Mesothelial cell of epicardium (in vitro differentiated cells): ENCODE data around the gene NOS1AP. TPM values are rescaled to one million over a fixed set of nuclear protein-coding genes. Genes with fewer than 3 reads are reported as not detected.
A peak's percentile ranks its signal among the peaks of the same experiment; 100 is the strongest.

Source experiments
- DNase-seq, 2 experiments: peaks; one replicate each; pipeline ENCODE4 v3.0.0; 2021; ENCODE audit warnings: low spot score in 2 of 2; ENCODE audit not compliant: unreplicated experiment in 2 of 2
- H3K27ac Mint-ChIP-seq: 2 replicates; pipeline ENCODE4 v1.8.0; 2021; ENCODE audit warnings: mixed read lengths
- H3K27me3 Mint-ChIP-seq: 2 replicates; pipeline ENCODE4 v1.8.0; 2021; ENCODE audit warnings: low read depth, mixed read lengths
- H3K36me3 Mint-ChIP-seq: 2 replicates; pipeline ENCODE4 v1.8.0; 2021; ENCODE audit warnings: mixed read lengths
- H3K4me1 Mint-ChIP-seq: 2 replicates; pipeline ENCODE4 v1.8.0; 2021; ENCODE audit warnings: mixed read lengths
- H3K4me3 Mint-ChIP-seq: 2 replicates; pipeline ENCODE4 v1.8.0; 2021; ENCODE audit warnings: mild to moderate bottlenecking, moderate library complexity, mixed read lengths
- H3K9me3 Mint-ChIP-seq: 2 replicates; pipeline ENCODE4 v1.8.0; 2021; ENCODE audit warnings: mixed read lengths
- total RNA-seq: library from RNA; stranded (reverse); gene quantifications from 3 replicates; pipeline ENCODE4 v1.2.1, GENCODE V29; 2021
- TF ChIP-seq, protein P1 (sequence below): fragments of 200-600 bp; sonication (generic); IDR thresholded peaks from one replicate; pipeline ENCODE4 v1.5.0; 2021; ENCODE audit warnings: antibody characterized with exemption; ENCODE audit not compliant: unreplicated experiment

NOS1AP gene
- total RNA-seq, 1 donor from 2014 or later: 4.4 TPM

DNA sequence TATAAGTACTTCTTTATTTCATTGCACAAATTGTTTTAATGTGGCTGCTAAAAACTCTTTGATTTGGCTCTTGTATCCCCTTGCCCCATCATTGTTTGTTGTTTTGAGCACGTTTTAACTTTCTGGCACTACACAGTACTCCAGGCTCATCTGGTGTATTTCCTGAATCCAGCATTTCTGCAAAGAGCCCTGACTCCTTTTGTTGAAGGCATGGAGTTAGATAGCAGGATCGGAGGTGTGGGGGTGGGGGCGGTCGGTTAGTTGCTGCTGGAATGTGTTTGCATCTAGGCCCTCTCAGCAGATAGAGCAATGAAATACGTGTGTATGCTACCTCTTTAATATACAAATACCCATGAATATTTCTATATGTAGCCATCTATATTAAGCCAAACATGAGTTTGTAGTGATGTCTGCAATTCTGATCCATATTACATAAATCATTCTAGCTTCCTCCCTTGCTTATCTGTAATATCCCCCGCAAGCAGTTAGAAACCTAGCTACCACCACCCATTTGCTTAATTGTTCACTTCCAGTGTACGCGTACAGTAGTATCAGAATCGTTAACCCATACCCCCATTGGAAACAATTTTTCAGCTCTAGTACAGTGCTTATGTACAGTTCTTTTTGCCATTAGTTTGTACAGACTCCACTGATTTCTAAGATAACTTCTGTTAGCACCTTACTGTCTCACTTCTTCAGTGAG is 106.0 kb downstream of the NOS1AP start:
- TF ChIP-seq, protein P1, sequence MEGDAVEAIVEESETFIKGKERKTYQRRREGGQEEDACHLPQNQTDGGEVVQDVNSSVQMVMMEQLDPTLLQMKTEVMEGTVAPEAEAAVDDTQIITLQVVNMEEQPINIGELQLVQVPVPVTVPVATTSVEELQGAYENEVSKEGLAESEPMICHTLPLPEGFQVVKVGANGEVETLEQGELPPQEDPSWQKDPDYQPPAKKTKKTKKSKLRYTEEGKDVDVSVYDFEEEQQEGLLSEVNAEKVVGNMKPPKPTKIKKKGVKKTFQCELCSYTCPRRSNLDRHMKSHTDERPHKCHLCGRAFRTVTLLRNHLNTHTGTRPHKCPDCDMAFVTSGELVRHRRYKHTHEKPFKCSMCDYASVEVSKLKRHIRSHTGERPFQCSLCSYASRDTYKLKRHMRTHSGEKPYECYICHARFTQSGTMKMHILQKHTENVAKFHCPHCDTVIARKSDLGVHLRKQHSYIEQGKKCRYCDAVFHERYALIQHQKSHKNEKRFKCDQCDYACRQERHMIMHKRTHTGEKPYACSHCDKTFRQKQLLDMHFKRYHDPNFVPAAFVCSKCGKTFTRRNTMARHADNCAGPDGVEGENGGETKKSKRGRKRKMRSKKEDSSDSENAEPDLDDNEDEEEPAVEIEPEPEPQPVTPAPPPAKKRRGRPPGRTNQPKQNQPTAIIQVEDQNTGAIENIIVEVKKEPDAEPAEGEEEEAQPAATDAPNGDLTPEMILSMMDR: no peak
- H3K36me3 Mint-ChIP-seq: no peaks in the 10 kb centered on the region
- no peaks in the 10 kb centered on the region for H3K27me3 Mint-ChIP-seq
- no peak overlapping the region for H3K4me3 Mint-ChIP-seq
- H3K4me1 Mint-ChIP-seq: peaks cover 16% of the 10 kb centered on the region
- DNase-seq: no peak
- peak overlapping the region; percentile 39 for H3K27ac Mint-ChIP-seq
- no peaks in the 10 kb centered on the region for H3K9me3 Mint-ChIP-seq

DNA sequence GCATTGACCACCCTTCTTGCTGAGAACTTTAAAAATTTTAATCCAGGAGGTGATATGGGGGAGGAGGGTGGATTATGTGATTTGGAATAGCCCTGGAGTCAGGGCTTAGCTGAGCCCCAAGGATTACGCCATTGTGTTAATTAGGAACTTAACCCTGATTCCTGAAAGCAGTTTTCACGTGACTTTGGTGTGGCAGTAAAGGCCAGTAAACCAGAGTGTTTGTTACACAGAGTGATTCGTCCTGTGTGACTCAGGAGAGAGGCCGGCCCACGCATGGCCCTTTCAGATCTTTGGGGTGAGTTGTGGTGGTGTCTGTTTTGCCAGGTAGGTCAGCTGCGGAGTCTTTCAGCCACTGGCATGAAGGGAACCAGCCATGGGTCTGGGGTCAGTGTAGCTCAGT is 107.6 kb downstream of the NOS1AP start:
- Mint-ChIP-seq H3K4me1 (peaks cover 16% of the 10 kb centered on the region), H3K4me3 (no peak overlapping the region), H3K27me3 (no peaks in the 10 kb centered on the region), H3K9me3 (no peaks in the 10 kb centered on the region), H3K27ac (no peak overlapping the region), H3K36me3 (no peaks in the 10 kb centered on the region)
- TF ChIP-seq, protein P1: no peak
- no peak for DNase-seq

DNA sequence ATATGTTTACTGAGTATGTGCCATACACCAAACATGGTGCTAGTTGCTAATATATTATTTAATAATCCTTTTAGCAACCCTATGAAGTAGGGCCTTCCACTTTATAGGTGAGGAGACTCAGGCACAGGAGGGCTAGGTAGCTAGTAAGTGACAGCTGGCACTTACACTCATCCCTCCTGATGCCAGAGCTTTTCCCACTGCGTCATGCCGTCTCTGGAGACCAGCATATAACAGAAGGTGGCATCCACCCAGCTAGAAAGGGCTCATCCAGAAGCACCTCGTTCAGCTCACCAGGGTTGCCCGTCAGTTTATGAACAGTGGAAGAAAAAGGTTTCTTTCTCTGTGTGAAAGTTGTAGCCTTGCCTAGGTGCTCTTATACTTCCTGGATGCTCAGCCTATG is 108.9 kb downstream of the NOS1AP start:
- H3K36me3 Mint-ChIP-seq: no peaks in the 10 kb centered on the region
- H3K27me3 Mint-ChIP-seq: no peaks in the 10 kb centered on the region
- H3K27ac Mint-ChIP-seq: no peak overlapping the region
- no peak for DNase-seq
- no peak overlapping the region for H3K4me3 Mint-ChIP-seq
- H3K4me1 Mint-ChIP-seq: peaks cover 16% of the 10 kb centered on the region
- TF ChIP-seq, protein P1: no peak
- H3K9me3 Mint-ChIP-seq: no peaks in the 10 kb centered on the region

DNA sequence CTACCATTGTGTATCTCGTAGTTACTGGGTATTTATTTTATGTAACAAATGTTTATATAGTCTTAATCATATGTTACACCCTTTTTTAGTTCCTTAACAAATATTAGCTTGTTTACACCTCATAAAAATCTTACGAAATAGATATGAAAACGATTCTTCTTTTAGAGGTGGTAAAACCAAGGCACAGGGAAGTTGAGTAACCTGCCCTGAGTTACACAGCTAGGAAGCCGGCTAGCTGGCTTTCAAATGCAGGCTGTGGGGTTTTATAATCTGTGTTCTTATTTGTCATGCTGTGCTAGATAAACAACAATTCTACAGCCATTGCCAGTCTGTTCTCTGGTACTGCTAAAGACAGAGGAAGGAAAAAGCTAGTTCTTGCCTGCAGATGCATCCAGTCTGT is 109.6 kb downstream of the NOS1AP start:
- Mint-ChIP-seq H3K27ac (no peak overlapping the region), H3K4me3 (no peak overlapping the region), H3K36me3 (no peaks in the 10 kb centered on the region), H3K9me3 (no peaks in the 10 kb centered on the region), H3K27me3 (no peaks in the 10 kb centered on the region), H3K4me1 (peaks cover 16% of the 10 kb centered on the region)
- TF ChIP-seq, protein P1: no peak
- DNase-seq: no peak

DNA sequence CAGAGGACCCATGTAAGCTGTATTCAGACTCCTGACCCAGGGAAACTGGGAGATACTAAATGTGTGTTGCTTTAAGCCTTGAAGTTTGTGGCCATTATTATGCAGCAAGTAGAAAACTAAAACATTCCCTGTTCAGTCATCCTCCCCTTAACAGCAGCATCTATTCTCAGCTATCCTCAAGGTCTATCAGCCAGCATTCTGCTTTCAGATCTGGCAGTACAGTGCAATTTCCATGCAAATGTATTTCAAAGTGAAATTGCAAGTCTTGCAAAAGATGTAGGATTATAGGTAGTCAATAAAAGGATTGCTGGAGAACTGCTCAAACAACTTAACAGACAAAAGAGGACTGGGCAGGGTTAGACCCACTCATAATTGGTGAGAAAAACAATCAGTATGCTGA is 111.3 kb downstream of the NOS1AP start:
- Mint-ChIP-seq H3K9me3 (no peaks in the 10 kb centered on the region), H3K36me3 (no peaks in the 10 kb centered on the region), H3K4me1 (peaks cover 5% of the 10 kb centered on the region), H3K27ac (no peak overlapping the region), H3K27me3 (no peaks in the 10 kb centered on the region), H3K4me3 (no peak overlapping the region)
- no peak for DNase-seq
- TF ChIP-seq, protein P1: no peak
